ENCODE data around the gene CCDC50. TPM values are rescaled to one million over a fixed set of nuclear protein-coding genes. Genes with fewer than 3 reads are reported as not detected.

Gene CCDC50
- total RNA-seq, 2 experiments from 2014 or later, result 11.8 to 21.3 TPM

- Mint-ChIP-seq H3K4me1 (peaks cover 4% of the 10 kb centered on the region), H3K9me3 (ENCODE audit: low read depth) (peaks cover 4% of the 10 kb centered on the region), H3K27ac (no peak overlapping the region), H3K4me3 (no peak overlapping the region), H3K27me3 (no peaks in the 10 kb centered on the region), H3K36me3 (peaks cover 6% of the 10 kb centered on the region)
- ATAC-seq, result no peak
- no peak for DNase-seq
- CTCF ChIA-PET, result no interaction called here
Measured at GRCh38 chr3:191362524-191363090, 33.4 kb downstream of the CCDC50 start.

GRCh38 chr3:191363221-191363620, 34.0 kb downstream of the CCDC50 start:
- CTCF ChIA-PET, result no interaction called here

GRCh38 chr3:191366675-191367074, 37.5 kb downstream of the CCDC50 start:
- Mint-ChIP-seq H3K36me3 (peaks cover 2% of the 10 kb centered on the region), H3K4me3 (no peak overlapping the region), H3K27ac (no peak overlapping the region), H3K9me3 (ENCODE audit: low read depth) (peaks cover under 1% of the 10 kb centered on the region), H3K27me3 (no peaks in the 10 kb centered on the region), H3K4me1 (no peaks in the 10 kb centered on the region)
- CTCF ChIA-PET, result interaction anchor here (1.2 kb wide), 1 partner anchor 8 kb away, joined by 3 read pairs; no protein-coding TSS in a partner anchor
- DNase-seq, result no peak
- no peak for ATAC-seq

More at GRCh38 chr3:191363221-191363620, 34.0 kb downstream of the CCDC50 start:
- H3K27ac Mint-ChIP-seq, result no peak overlapping the region
- ATAC-seq (no peak), DNase-seq (no peak)
- no peak overlapping the region for H3K4me3 Mint-ChIP-seq
- no peaks in the 10 kb centered on the region for H3K27me3 Mint-ChIP-seq
- peaks cover 4% of the 10 kb centered on the region for H3K4me1 Mint-ChIP-seq
- H3K9me3 Mint-ChIP-seq (ENCODE audit: low read depth), result peaks cover 4% of the 10 kb centered on the region
- H3K36me3 Mint-ChIP-seq, result peaks cover 6% of the 10 kb centered on the region

- no peak for DNase-seq
- CTCF ChIA-PET, result no interaction called here
- peaks cover 2% of the 10 kb centered on the region for H3K4me1 Mint-ChIP-seq
- peaks cover 2% of the 10 kb centered on the region for H3K36me3 Mint-ChIP-seq
- no peak for ATAC-seq
- H3K27me3 Mint-ChIP-seq, result no peaks in the 10 kb centered on the region
- no peak overlapping the region for H3K27ac Mint-ChIP-seq
- H3K9me3 Mint-ChIP-seq (ENCODE audit: low read depth), result no peaks in the 10 kb centered on the region
- no peak overlapping the region for H3K4me3 Mint-ChIP-seq
Measured at GRCh38 chr3:191368755-191369615, 39.8 kb downstream of the CCDC50 start.

GRCh38 chr3:191369616-191370010, 40.4 kb downstream of the CCDC50 start:
- no peaks in the 10 kb centered on the region for H3K9me3 Mint-ChIP-seq (ENCODE audit: low read depth)
- peaks cover 2% of the 10 kb centered on the region for H3K36me3 Mint-ChIP-seq
- CTCF ChIA-PET, result no interaction called here
- H3K4me3 Mint-ChIP-seq, result no peak overlapping the region
- DNase-seq (no peak), ATAC-seq (no peak)
- H3K4me1 Mint-ChIP-seq, result peaks cover 2% of the 10 kb centered on the region
- H3K27me3 Mint-ChIP-seq, result no peaks in the 10 kb centered on the region
- no peak overlapping the region for H3K27ac Mint-ChIP-seq

- CTCF ChIA-PET, result no interaction called here
- DNase-seq (no peak), ATAC-seq (no peak)
- Mint-ChIP-seq H3K27me3 (no peaks in the 10 kb centered on the region), H3K4me1 (peaks cover 2% of the 10 kb centered on the region), H3K36me3 (no peaks in the 10 kb centered on the region), H3K27ac (no peak overlapping the region), H3K4me3 (no peak overlapping the region), H3K9me3 (ENCODE audit: low read depth) (no peaks in the 10 kb centered on the region)
Measured at GRCh38 chr3:191372122-191372521, 42.9 kb downstream of the CCDC50 start.

- Mint-ChIP-seq H3K27me3 (no peaks in the 10 kb centered on the region), H3K36me3 (no peaks in the 10 kb centered on the region), H3K27ac (no peak overlapping the region), H3K4me3 (no peak overlapping the region), H3K9me3 (ENCODE audit: low read depth) (no peaks in the 10 kb centered on the region), H3K4me1 (peaks cover 2% of the 10 kb centered on the region)
- no peak for ATAC-seq
- CTCF ChIA-PET, result no interaction called here
- no peak for DNase-seq
Measured at GRCh38 chr3:191373327-191373726, 44.1 kb downstream of the CCDC50 start.

- CTCF ChIA-PET, result no interaction called here
- no peak overlapping the region for H3K4me3 Mint-ChIP-seq
- no peak overlapping the region for H3K27ac Mint-ChIP-seq
- no peaks in the 10 kb centered on the region for H3K27me3 Mint-ChIP-seq
- H3K9me3 Mint-ChIP-seq (ENCODE audit: low read depth), result no peaks in the 10 kb centered on the region
- ATAC-seq, result no peak
- peaks cover 2% of the 10 kb centered on the region for H3K4me1 Mint-ChIP-seq
- H3K36me3 Mint-ChIP-seq, result peaks cover 2% of the 10 kb centered on the region
- DNase-seq, result no peak
Measured at GRCh38 chr3:191376516-191377141, 47.4 kb downstream of the CCDC50 start.

- Mint-ChIP-seq H3K27ac (no peak overlapping the region), H3K4me1 (no peaks in the 10 kb centered on the region), H3K36me3 (peaks cover 2% of the 10 kb centered on the region), H3K27me3 (no peaks in the 10 kb centered on the region), H3K9me3 (ENCODE audit: low read depth) (no peaks in the 10 kb centered on the region), H3K4me3 (no peak overlapping the region)
- no peak for ATAC-seq
- DNase-seq, result no peak
- CTCF ChIA-PET, result no interaction called here
Measured at GRCh38 chr3:191378142-191378812, 49.1 kb downstream of the CCDC50 start.

- Mint-ChIP-seq H3K4me1 (no peaks in the 10 kb centered on the region), H3K27ac (no peak overlapping the region), H3K36me3 (peaks cover 2% of the 10 kb centered on the region), H3K4me3 (no peak overlapping the region), H3K27me3 (no peaks in the 10 kb centered on the region), H3K9me3 (ENCODE audit: low read depth) (no peaks in the 10 kb centered on the region)
- no peak for DNase-seq
- no peak for ATAC-seq
- CTCF ChIA-PET, result no interaction called here
Measured at GRCh38 chr3:191379446-191379845, 50.3 kb downstream of the CCDC50 start.

GRCh38 chr3:191380001-191380400, 50.8 kb downstream of the CCDC50 start:
- ATAC-seq (no peak), DNase-seq (no peak)

GRCh38 chr3:191381303-191381702, 52.1 kb downstream of the CCDC50 start:
- H3K9me3 Mint-ChIP-seq (ENCODE audit: low read depth), result no peaks in the 10 kb centered on the region
- CTCF ChIA-PET, result no interaction called here
- H3K4me1 Mint-ChIP-seq, result no peaks in the 10 kb centered on the region
- DNase-seq, result no peak
- H3K27ac Mint-ChIP-seq, result no peak overlapping the region
- H3K27me3 Mint-ChIP-seq, result no peaks in the 10 kb centered on the region
- H3K36me3 Mint-ChIP-seq, result peaks cover 2% of the 10 kb centered on the region
- no peak overlapping the region for H3K4me3 Mint-ChIP-seq
- no peak for ATAC-seq

More at GRCh38 chr3:191380001-191380400, 50.8 kb downstream of the CCDC50 start:
- peaks cover 2% of the 10 kb centered on the region for H3K36me3 Mint-ChIP-seq
- no peaks in the 10 kb centered on the region for H3K27me3 Mint-ChIP-seq
- H3K27ac Mint-ChIP-seq, result no peak overlapping the region
- H3K4me1 Mint-ChIP-seq, result no peaks in the 10 kb centered on the region
- H3K9me3 Mint-ChIP-seq (ENCODE audit: low read depth), result no peaks in the 10 kb centered on the region
- CTCF ChIA-PET, result no interaction called here
- H3K4me3 Mint-ChIP-seq, result no peak overlapping the region

GRCh38 chr3:191382661-191383060, 53.5 kb downstream of the CCDC50 start:
- Mint-ChIP-seq H3K4me1 (no peaks in the 10 kb centered on the region), H3K4me3 (no peak overlapping the region)

More at GRCh38 chr3:191382661-191383060, 53.5 kb downstream of the CCDC50 start:
- H3K27me3 Mint-ChIP-seq, result no peaks in the 10 kb centered on the region
- H3K9me3 Mint-ChIP-seq (ENCODE audit: low read depth), result no peaks in the 10 kb centered on the region
- ATAC-seq, result no peak
- H3K27ac Mint-ChIP-seq, result no peak overlapping the region
- CTCF ChIA-PET, result no interaction called here
- no peak for DNase-seq
- H3K36me3 Mint-ChIP-seq, result peaks cover 2% of the 10 kb centered on the region
